Stimulated activated CD4-positive, alpha-beta T cell treated with anti-CD3 and anti-CD28 coated beads, Interleukin-2, amount 100 ng/mL, for 24 hours (primary cell): ENCODE data around the gene SENP8.

Source experiments
- DNase-seq, 2 donors: peaks; one replicate each; pipeline ENCODE4 v3.0.0-alpha.2; 2020

Gene SENP8

DNA sequence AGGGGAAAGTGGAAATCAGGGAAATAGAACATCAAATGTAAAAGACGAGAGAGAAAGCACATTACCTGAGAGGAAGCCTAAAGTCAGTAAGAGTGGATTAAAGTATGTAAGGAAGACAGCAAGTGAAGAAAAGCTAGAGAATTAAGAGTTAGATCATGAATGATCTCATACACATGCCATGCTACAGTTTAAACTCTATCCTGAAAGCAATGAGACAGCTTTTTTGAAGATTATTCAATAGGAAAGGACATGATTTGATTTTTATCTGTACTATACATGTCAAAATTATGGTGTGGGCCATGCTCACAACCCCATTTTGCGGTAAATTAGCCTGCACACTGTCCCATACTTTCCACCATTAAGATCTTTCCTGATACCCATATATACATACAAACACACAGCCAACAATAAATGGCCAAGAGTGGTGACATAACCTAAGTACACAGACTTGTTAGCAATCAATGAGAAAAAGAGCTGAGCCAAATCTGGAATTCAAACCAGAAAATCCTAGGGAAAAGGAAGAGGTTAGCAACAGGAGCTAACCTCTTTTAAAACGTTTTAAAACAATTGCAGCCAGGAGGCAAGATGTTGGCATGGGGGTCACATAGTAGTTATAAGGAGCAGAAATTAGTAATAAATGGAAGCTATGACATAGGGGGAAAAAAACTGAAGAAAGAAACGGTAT lies 4.7 kb upstream of the SENP8 start:
- no peak for DNase-seq

DNA sequence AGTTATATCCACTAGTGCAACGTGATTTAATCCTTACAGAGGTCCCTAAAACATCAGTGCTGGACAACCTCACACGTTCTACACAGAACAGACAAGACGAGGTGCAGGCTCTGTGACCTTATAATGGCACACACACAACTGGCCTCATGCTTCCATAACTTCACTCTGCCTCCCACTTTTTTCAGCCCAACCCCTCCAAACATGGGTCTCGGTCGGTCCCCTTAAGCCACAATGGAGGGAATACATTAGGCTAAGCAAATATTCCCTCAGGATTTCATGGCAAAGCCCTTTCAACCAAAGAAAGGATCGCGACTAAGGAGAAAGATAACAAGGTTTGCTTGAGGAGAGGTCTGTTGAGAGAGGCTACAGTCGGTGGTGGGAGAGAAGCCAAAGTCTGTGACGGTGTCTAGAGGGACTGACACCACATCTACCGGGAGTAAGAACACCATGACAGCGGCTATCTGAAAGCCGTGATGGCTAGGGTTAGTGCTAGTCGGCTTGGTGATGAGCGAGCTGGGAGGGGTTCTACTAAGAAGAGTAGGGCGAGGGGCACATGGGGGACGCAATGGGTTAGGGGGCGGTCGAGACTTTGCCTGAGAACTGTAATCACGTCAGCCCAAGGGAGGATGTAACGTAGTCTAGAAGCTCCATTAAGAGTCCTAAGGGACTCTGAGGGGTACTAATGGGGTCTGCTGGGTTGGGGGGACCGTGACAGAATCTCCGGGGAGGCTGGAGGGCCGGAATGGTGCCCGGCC lies 1.3 kb upstream of the SENP8 start:
- DNase-seq, result peak; percentile 23 to 30

- peak; percentile 75 to 82 for DNase-seq
Observed at GRCh38 chr15:72117486-72118016, 652 bp upstream of the SENP8 start.

- no peak for DNase-seq
Observed at GRCh38 chr15:72124218-72124617, 6.0 kb downstream of the SENP8 start.

DNA sequence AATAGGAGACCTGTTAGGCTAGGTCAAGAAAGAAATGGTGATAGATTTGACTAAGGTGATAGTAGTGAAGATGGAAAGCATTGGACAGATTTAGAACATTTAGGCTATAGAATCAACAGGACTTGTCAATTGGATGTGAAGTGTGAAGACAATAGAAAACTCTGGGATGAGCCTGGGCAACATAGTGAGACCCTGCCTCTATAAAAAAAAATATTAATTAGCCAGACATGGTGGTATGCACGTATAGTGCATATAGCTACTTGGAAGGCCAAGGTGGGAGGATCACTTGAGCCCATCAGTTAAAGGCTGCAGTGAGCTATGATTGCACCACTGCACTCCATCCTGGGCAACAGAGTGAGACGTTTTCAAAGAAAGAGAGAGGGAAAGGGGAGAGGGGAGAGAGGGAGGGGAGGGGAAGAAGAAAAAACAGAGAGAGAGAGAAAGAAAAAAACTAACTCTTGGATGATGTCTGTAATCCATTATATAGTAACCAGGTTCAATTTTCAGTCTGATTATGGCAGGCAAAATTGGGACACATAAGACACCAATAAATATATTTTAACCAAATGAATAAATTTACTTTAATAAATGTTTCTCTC lies 9.6 kb downstream of the SENP8 start:
- DNase-seq, result no peak

- DNase-seq, result no peak
Observed at GRCh38 chr15:72128359-72128758, 10.2 kb downstream of the SENP8 start.

GRCh38 chr15:72130272-72130671 lies 12.1 kb downstream of the SENP8 start:
- no peak for DNase-seq

GRCh38 chr15:72131922-72132321 lies 13.7 kb downstream of the SENP8 start:
- no peak for DNase-seq

DNA sequence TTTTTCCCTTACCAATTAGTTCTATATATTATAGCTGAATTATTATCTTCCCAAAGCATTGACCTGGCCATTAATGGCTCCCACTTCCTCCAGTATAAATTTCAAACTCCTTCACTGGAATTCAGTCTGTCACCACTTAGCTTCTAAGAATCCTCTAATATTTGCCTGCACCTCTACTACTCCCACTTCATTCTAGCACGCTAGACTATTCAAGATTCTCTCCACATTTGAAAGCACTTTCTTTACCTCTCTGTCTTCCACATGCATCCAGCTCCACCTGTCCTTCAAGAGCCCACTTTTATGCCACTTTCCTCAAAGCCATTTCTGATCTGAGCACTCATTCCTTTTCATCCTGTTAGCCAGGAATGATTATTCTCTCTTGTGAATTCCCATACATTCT lies 15.0 kb downstream of the SENP8 start:
- no peak for DNase-seq

- no peak for DNase-seq
Observed at GRCh38 chr15:72135719-72136118, 17.5 kb downstream of the SENP8 start.

DNA sequence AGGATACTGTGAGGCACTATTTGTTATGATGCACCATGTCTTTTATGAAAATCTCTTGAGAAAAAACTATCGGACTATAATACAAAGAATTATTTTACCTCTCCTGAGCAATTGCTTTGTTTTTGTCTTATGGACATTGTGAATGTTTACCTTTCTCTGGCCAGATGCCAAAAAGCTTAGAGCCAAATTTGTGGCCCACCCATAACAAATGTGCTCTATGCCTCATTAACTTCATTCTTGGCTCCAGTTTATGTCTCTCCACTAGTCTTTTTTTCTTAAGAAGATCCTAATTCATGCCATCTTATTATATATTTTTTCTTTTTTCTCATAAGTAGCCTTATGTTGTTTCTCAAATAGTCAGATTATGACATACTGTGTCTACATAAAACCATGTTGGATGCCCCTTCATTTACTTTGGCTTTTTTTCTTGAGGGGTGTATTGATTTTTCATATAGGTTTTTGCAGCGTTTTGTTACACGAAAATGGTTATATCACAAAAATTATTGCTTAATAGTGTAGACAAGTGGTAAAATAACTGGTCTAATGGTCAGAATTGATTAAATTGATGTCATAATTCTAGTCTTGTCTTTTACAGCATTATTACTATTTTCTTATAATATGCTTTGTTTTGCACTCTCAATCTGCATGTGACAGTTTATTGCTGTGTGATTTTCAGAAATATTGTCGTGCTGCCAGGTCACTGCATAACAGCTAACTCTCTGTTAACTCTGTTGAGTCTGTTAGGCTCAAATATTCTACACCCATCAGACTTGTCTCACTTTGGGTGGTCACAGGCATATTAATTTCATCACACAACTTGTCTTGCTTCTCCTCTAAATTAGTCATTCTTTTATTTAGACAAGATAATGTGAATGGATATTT lies 18.2 kb downstream of the SENP8 start:
- no peak for DNase-seq

- DNase-seq, result no peak
Observed at GRCh38 chr15:72139667-72140066, 21.5 kb downstream of the SENP8 start.

GRCh38 chr15:72140088-72140487 lies 21.9 kb downstream of the SENP8 start:
- DNase-seq, result no peak

DNA sequence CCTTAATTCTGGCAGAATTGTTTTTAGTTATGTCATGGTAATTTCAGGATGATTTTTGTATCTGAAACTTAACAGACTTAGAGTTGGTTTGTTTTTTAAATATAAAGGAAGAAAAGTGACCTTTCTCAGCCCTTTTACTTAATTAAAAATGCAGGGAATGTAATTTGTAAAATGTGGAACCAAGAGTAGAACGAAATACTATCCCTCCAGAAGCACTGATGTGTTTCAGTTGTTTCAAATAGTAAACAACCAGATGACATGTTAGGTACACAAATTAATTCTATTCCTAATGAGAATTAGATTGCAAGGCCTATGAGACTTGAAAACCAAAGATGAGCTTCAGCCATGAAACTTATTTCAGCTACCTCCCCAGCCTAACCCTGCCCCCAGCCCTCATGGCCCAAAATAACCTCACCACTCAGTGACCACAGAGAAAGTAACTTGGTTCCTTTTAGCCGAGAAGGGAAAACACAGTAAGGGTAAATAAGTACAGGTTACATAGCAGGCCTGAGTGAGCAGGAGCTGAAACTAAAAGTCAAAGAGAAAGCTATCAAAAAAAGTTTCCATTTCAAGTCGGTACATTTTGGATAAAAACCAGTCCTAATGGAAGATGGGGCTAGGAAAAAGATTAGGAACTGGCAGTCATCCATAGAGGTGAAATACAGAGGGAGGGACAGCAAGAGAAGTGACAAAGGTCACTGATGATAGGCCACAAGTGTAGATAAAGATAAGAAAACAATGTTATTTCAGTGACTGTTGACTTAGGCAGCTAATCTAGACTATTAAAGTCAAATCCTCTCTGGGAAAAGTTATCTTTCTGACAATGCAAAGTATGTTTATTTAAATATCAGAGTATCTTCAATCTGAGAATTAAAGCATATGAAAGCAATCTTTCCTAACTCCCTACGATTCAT lies 23.2 kb downstream of the SENP8 start:
- no peak for DNase-seq

DNA sequence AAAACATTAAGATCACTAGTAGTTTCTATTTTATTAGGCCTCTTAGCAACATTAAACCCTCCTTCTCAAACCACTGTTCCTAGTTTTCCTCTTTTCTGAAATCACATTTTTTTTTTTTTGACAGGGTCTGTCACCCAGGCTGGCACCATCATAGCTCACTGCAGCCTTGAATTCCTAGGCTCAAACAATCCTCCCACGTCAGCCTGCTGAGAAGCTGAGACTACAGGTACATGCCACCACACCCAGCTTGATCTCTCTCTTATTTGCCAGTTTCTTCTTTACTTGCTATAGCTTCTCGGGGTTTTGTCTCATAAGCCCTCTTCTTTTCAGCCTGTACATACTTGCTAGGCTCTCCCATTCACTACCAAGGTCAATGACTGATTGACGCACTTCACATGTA lies 28.0 kb downstream of the SENP8 start:
- DNase-seq, result no peak

GRCh38 chr15:72146934-72147333 lies 28.7 kb downstream of the SENP8 start:
- no peak for DNase-seq

GRCh38 chr15:72147418-72147817 lies 29.2 kb downstream of the SENP8 start:
- no peak for DNase-seq

GRCh38 chr15:72153269-72154000 lies 35.2 kb downstream of the SENP8 start:
- no peak for DNase-seq

DNA sequence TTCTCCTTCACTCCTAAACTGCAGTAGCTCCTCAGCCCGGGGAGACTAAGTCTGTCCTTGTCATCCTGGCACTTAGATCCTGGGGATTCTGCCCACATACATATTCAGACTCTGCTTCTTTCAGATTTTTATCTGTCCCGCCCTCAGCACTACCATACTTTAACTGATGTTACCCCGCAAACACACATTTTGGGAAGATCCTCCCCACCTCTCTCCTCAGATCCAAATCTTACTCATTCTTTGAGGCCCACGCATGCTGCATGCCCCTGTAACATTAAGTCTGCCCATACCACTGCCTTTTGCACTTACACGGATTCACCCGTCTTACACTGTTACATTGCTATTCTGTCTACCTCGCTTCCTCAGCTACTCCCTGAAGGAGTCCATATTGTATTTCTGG lies 36.1 kb downstream of the SENP8 start:
- DNase-seq, result no peak

- no peak for DNase-seq
Observed at GRCh38 chr15:72155003-72155621, 36.9 kb downstream of the SENP8 start.
